Measurements from ENCODE around the gene TFAP2D. TPM values are rescaled to one million over a fixed set of nuclear protein-coding genes. Genes with fewer than 3 reads are reported as not detected.

Gene TFAP2D
- total RNA-seq, 1 experiment from 2014 or later: not detected

DNA sequence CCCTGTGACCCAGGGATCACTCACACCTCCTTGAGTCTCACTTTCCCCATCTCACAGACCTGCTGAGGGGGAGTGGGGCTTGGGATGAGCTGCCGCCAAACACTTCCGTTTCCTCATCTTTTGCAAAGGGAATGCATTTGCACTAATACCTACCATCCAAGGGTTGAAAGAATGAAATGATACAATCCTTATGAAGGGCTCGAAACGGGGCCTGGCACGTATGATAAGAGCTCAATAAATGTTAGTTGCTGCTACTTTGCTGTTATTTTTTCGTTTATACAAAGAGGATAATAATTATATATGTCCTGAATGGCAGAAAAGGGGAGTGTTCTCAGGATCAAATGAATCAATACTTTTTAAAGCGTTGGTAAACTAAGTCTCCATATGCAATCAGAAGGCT is 6.1 kb upstream of the TFAP2D start:
- H3K4me3 Mint-ChIP-seq (ENCODE audit: unreplicated experiment): no peak overlapping the region
- ChIA-PET POLR2A (no interaction called here), CTCF (no interaction called here)
- H3K9me3 ChIP-seq: no peaks in the 10 kb centered on the region
- H3K4me3 ChIP-seq (ENCODE audit: low read depth, low read length): no peak overlapping the region
- H3K27me3 ChIP-seq (replicated peaks; ENCODE audit: control insufficient read depth, insufficient read depth, low read length): no peaks in the 10 kb centered on the region
- no peaks in the 10 kb centered on the region for H3K36me3 ChIP-seq (ENCODE audit: control insufficient read depth, insufficient read depth, low read length)
- BruUV-seq (replicated peaks): no TSS peak
- H3K27me3 Mint-ChIP-seq (ENCODE audit: insufficient read depth, unreplicated experiment): peaks cover 24% of the 10 kb centered on the region
- H3K4me1 Mint-ChIP-seq (ENCODE audit: low read depth, unreplicated experiment): no peaks in the 10 kb centered on the region
- TF ChIP-seq, protein P1, sequence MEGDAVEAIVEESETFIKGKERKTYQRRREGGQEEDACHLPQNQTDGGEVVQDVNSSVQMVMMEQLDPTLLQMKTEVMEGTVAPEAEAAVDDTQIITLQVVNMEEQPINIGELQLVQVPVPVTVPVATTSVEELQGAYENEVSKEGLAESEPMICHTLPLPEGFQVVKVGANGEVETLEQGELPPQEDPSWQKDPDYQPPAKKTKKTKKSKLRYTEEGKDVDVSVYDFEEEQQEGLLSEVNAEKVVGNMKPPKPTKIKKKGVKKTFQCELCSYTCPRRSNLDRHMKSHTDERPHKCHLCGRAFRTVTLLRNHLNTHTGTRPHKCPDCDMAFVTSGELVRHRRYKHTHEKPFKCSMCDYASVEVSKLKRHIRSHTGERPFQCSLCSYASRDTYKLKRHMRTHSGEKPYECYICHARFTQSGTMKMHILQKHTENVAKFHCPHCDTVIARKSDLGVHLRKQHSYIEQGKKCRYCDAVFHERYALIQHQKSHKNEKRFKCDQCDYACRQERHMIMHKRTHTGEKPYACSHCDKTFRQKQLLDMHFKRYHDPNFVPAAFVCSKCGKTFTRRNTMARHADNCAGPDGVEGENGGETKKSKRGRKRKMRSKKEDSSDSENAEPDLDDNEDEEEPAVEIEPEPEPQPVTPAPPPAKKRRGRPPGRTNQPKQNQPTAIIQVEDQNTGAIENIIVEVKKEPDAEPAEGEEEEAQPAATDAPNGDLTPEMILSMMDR (IDR thresholded peaks at IDR 0.05; ENCODE audit: insufficient read depth in 1 of 2, low read depth in 1 of 2, low read length in 1 of 2, severe bottlenecking in 1 of 2, unreplicated experiment in 1 of 2): no peak
- intact Hi-C loops (cut with micrococcal nuclease; ENCODE audit: unreplicated experiment): no loop called here
- no peak for DNase-seq
- peaks cover 17% of the 10 kb centered on the region for H3K9me3 Mint-ChIP-seq (ENCODE audit: unreplicated experiment)
- H3K4me1 ChIP-seq: no peaks in the 10 kb centered on the region
- no peaks in the 10 kb centered on the region for H3K36me3 Mint-ChIP-seq (ENCODE audit: insufficient read depth, unreplicated experiment)
- no peak overlapping the region for H3K27ac Mint-ChIP-seq (ENCODE audit: unreplicated experiment)

DNA sequence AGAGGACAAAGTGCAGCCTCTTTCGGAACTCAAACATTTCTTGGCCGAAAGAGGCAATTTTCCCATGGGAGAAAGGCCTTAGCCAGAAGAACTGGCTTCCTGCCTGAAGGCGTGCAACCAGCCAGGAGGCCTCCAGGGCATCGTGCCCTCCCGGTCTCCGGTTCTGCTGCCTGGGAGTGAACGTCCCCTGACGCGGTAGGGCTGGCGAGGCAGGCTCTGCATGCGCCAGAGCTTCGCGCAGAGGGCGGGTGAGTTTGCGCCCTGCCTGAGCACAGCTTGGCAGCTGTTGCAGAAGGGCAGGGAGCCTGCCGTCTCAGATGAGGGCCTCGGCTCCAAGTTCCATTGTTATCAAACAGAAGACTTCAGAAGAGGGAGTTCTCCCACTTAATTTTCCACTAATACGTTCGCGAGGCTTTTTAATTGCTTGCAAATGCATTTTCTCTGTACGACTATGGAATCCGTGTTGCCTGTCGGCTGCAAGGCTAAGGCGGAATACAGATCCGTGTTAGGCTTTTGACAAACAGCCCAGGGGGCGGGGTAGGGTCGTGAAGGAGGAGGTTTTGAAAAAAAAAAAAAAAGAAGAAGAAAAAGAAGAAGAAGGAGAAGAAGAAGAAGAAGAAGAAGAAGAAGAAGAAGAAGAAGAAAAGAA is 5.5 kb upstream of the TFAP2D start:
- no peak for DNase-seq
- peaks cover 24% of the 10 kb centered on the region for H3K27me3 Mint-ChIP-seq (ENCODE audit: insufficient read depth, unreplicated experiment)

DNA sequence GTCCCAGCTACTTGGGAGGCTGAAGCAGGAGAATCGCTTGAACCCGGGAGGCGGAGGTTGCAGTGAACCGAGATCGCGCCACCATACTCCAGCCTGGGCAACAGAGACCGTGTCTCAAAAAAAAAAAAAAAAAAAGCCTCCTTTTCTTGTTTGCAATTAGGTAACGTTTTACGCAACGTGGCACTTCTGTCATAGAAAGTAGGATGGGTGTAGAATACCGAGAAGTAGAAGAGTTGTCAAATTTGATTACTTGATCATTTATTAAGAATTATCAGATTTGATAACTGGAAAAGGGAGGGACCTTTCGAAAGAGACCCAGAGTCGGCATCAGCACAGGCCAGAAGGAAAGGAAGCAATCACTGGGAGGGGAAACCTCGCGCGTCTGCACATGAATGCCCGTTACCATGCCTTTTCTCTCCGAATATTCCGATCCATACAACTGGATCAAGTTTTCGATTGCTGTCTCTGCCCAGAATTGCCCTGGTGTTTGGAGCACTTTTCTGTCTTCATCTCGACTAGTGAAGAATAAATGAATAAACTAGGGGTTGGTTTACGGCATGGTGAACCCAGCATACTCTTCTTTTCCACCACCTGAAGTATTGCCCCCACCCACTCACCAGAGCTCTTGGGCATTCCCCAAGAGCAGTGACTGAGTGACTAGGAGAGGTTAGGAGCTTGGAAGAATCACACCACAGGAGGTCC is 4.5 kb upstream of the TFAP2D start:
- Mint-ChIP-seq H3K27me3 (ENCODE audit: insufficient read depth, unreplicated experiment) (peaks cover 19% of the 10 kb centered on the region), H3K27ac (ENCODE audit: unreplicated experiment) (no peak overlapping the region)

More for the DNA sequence above, 5.5 kb upstream of the TFAP2D start:
- Histone ChIP-seq H3K36me3 (ENCODE audit: control insufficient read depth, insufficient read depth, low read length) (no peaks in the 10 kb centered on the region), H3K4me3 (ENCODE audit: low read depth, low read length) (no peak overlapping the region), H3K9me3 (no peaks in the 10 kb centered on the region), H3K27me3 (replicated peaks; ENCODE audit: control insufficient read depth, insufficient read depth, low read length) (no peaks in the 10 kb centered on the region), H3K4me1 (no peaks in the 10 kb centered on the region)
- no peaks in the 10 kb centered on the region for H3K36me3 Mint-ChIP-seq (ENCODE audit: insufficient read depth, unreplicated experiment)
- no TSS peak for BruUV-seq (replicated peaks)
- intact Hi-C loops (cut with micrococcal nuclease; ENCODE audit: unreplicated experiment): no loop called here
- TF ChIP-seq, protein P1 (IDR thresholded peaks at IDR 0.05; ENCODE audit: insufficient read depth in 1 of 2, low read depth in 1 of 2, low read length in 1 of 2, severe bottlenecking in 1 of 2, unreplicated experiment in 1 of 2): no peak
- peaks cover 17% of the 10 kb centered on the region for H3K9me3 Mint-ChIP-seq (ENCODE audit: unreplicated experiment)
- POLR2A ChIA-PET: no interaction called here
- no peaks in the 10 kb centered on the region for H3K4me1 Mint-ChIP-seq (ENCODE audit: low read depth, unreplicated experiment)
- H3K27ac Mint-ChIP-seq (ENCODE audit: unreplicated experiment): no peak overlapping the region
- no peak overlapping the region for H3K4me3 Mint-ChIP-seq (ENCODE audit: unreplicated experiment)
- CTCF ChIA-PET: no interaction called here

More for the DNA sequence above, 4.5 kb upstream of the TFAP2D start:
- Histone ChIP-seq H3K4me3 (ENCODE audit: low read depth, low read length) (no peak overlapping the region), H3K27me3 (replicated peaks; ENCODE audit: control insufficient read depth, insufficient read depth, low read length) (no peaks in the 10 kb centered on the region), H3K36me3 (ENCODE audit: control insufficient read depth, insufficient read depth, low read length) (no peaks in the 10 kb centered on the region), H3K9me3 (no peaks in the 10 kb centered on the region), H3K4me1 (no peaks in the 10 kb centered on the region)
- ChIA-PET CTCF (no interaction called here), POLR2A (no interaction called here)
- Mint-ChIP-seq H3K36me3 (ENCODE audit: insufficient read depth, unreplicated experiment) (no peaks in the 10 kb centered on the region), H3K4me3 (ENCODE audit: unreplicated experiment) (no peak overlapping the region), H3K9me3 (ENCODE audit: unreplicated experiment) (peaks cover 17% of the 10 kb centered on the region), H3K4me1 (ENCODE audit: low read depth, unreplicated experiment) (no peaks in the 10 kb centered on the region)
- intact Hi-C loops (cut with micrococcal nuclease; ENCODE audit: unreplicated experiment): no loop called here
- BruUV-seq (replicated peaks): no TSS peak
- no peak for DNase-seq
- TF ChIP-seq, protein P1 (IDR thresholded peaks at IDR 0.05; ENCODE audit: insufficient read depth in 1 of 2, low read depth in 1 of 2, low read length in 1 of 2, severe bottlenecking in 1 of 2, unreplicated experiment in 1 of 2): no peak

All from Caco-2 (cell line).